Small intestine (tissue), 7 donors: Measurements from ENCODE around the gene RSPO4. TPM values are rescaled to one million over a fixed set of nuclear protein-coding genes. Genes with fewer than 3 reads are reported as not detected.

ENCODE experiments used
- DNase-seq, 2 donors: peaks; one replicate each; pipeline versions ENCODE4 v3.0.0 to v3.0.0-alpha.2; 2013
- FAIRE-seq: peaks from 2 replicates; lab custom pipeline; 2012; peaks lifted over from hg19 to GRCh38; lab: Jason Lieb, UNC
- H3K27ac ChIP-seq, 3 donors: one replicate each; pipeline ENCODE4 v1.5.1; 2013; ENCODE audit warnings: low read length in 2 of 3, mild to moderate bottlenecking in 2 of 3, control low read depth in 1 of 3, inconsistent platforms in 1 of 3, low read depth in 1 of 3, moderate library complexity in 1 of 3
- H3K27me3 ChIP-seq, 3 donors: one replicate each; pipeline ENCODE4 v1.6.1; 2013; ENCODE audit warnings: low read length in 3 of 3, inconsistent platforms in 1 of 3; ENCODE audit not compliant: control insufficient read depth in 3 of 3, insufficient read depth in 3 of 3
- H3K36me3 ChIP-seq, 3 donors: one replicate each; pipeline ENCODE4 v1.6.1; 2013; ENCODE audit warnings: low read length in 3 of 3, inconsistent platforms in 1 of 3, low read depth in 1 of 3, mild to moderate bottlenecking in 1 of 3, moderate library complexity in 1 of 3; ENCODE audit not compliant: control insufficient read depth in 3 of 3, insufficient read depth in 2 of 3
- H3K4me1 ChIP-seq, 3 donors: one replicate each; pipeline ENCODE4 v1.6.1; 2013; ENCODE audit warnings: low read length in 2 of 3, inconsistent platforms in 1 of 3, low read depth in 1 of 3, mild to moderate bottlenecking in 1 of 3, moderate library complexity in 1 of 3; ENCODE audit not compliant: control insufficient read depth in 3 of 3, insufficient read depth in 2 of 3
- H3K4me3 ChIP-seq, 3 donors: one replicate each; pipeline ENCODE4 v1.5.1; 2013; ENCODE audit warnings: low read length in 3 of 3, control low read depth in 1 of 3, inconsistent platforms in 1 of 3, low read depth in 1 of 3, mild to moderate bottlenecking in 1 of 3, moderate library complexity in 1 of 3
- H3K9me3 ChIP-seq, 2 donors: one replicate each; pipeline ENCODE4 v1.6.1; 2013; ENCODE audit warnings: low read depth in 1 of 2, low read length in 1 of 2; ENCODE audit not compliant: control insufficient read depth in 2 of 2, insufficient read depth in 1 of 2
- WGBS, 3 donors: extraction: QIAGEN DNeasy Blood & Tissue Kit; methylation state at CpG; one replicate each; pipeline ENCODE4 v1.1.7; 2013; 5-methylcytosine and 5-hydroxymethylcytosine counted together
- polyA plus RNA-seq, 4 donors: library from polyadenylated mRNA; stranded (reverse) in 3 of 4; unstranded in 1 of 4; fragments of 200-250 nt in 3 of 4; fragments of 120-200 nt in 1 of 4; gene quantifications; one replicate each; pipeline versions ENCODE4 v1.2.1 to v1.2.3, GENCODE V29; 2013
- donor health status: healthy with polysubstance abuse.
- donor health status: control.
- donor health status: control.
- donor health status: Bipolar disorder and iron deficiency.
- donor health status: healthy.

The RSPO4 gene
- polyA plus RNA-seq, 4 donors = 0.19 to 0.31 TPM; not detected in 2

GRCh38 chr20:920311-920710, 81.8 kb downstream of the RSPO4 start:
- DNase-seq (no peak), FAIRE-seq (no peak)
- WGBS, 3 donors = 74 to 78% (median 78%) methylated on average over 4 of the region's 4 CpGs
- no peaks in the 10 kb centered on the region for H3K36me3 ChIP-seq
- H3K27ac ChIP-seq = no peak overlapping the region
- H3K4me1 ChIP-seq = peaks cover 0 to 5% (median 2%) of the 10 kb centered on the region in 3 donors
- no peak overlapping the region for H3K4me3 ChIP-seq
- no peaks in the 10 kb centered on the region for H3K9me3 ChIP-seq
- H3K27me3 ChIP-seq = peaks cover 0 to 4% (median 0%) of the 10 kb centered on the region in 3 donors

- Histone ChIP-seq H3K36me3 (no peaks in the 10 kb centered on the region), H3K4me1 (peaks cover 0 to 4% (median 2%) of the 10 kb centered on the region in 3 donors), H3K4me3 (no peak overlapping the region), H3K9me3 (no peaks in the 10 kb centered on the region), H3K27ac (no peak overlapping the region), H3K27me3 (peaks cover 0 to 4% (median 0%) of the 10 kb centered on the region in 3 donors)
- DNase-seq = no peak
- 71 to 73% (median 72%) methylated on average over 5 of the region's 5 CpGs for whole genome bisulfite sequencing, 3 donors
- no peak for FAIRE-seq
Observed at GRCh38 chr20:919491-919916, 82.6 kb downstream of the RSPO4 start.

GRCh38 chr20:917416-917815, 84.7 kb downstream of the RSPO4 start:
- DNase-seq (no peak), FAIRE-seq (no peak)
- H3K9me3 ChIP-seq = no peaks in the 10 kb centered on the region
- WGBS, 3 donors = 61 to 76% (median 66%) methylated on average over 4 of the region's 4 CpGs
- H3K27ac ChIP-seq = no peak overlapping the region
- no peaks in the 10 kb centered on the region for H3K36me3 ChIP-seq
- peaks cover 0 to 4% (median 0%) of the 10 kb centered on the region in 3 donors for H3K27me3 ChIP-seq
- no peaks in the 10 kb centered on the region for H3K4me1 ChIP-seq
- no peak overlapping the region for H3K4me3 ChIP-seq

DNA sequence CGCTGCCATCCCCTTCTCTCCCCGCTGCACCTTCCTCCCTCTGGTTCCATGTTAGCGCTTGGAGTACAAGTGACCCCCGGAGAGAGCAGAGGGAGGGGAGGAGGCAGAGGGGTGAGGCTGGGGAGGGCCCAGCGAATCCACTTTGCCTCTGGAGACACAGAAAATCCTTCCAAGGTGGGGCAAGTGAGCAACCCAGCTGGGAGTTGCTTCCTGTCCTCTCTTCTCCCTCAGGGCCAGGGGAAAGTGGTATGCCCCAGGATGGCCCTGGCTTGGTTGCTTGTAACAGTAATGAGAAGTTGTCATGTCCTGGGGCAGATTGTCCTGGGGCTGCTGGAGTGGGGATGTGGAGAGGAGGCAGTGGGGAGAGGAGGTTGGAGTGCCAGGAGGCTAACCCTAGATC, 85.3 kb downstream of the RSPO4 start:
- Histone ChIP-seq H3K27me3 (peaks cover 0 to 4% (median 0%) of the 10 kb centered on the region in 3 donors), H3K27ac (no peak overlapping the region), H3K9me3 (no peaks in the 10 kb centered on the region), H3K4me1 (no peaks in the 10 kb centered on the region), H3K4me3 (no peak overlapping the region), H3K36me3 (no peaks in the 10 kb centered on the region)
- FAIRE-seq (no peak), DNase-seq (no peak)
- WGBS, 3 donors = 65 to 80% (median 76%) methylated on average over 5 of the region's 5 CpGs

DNA sequence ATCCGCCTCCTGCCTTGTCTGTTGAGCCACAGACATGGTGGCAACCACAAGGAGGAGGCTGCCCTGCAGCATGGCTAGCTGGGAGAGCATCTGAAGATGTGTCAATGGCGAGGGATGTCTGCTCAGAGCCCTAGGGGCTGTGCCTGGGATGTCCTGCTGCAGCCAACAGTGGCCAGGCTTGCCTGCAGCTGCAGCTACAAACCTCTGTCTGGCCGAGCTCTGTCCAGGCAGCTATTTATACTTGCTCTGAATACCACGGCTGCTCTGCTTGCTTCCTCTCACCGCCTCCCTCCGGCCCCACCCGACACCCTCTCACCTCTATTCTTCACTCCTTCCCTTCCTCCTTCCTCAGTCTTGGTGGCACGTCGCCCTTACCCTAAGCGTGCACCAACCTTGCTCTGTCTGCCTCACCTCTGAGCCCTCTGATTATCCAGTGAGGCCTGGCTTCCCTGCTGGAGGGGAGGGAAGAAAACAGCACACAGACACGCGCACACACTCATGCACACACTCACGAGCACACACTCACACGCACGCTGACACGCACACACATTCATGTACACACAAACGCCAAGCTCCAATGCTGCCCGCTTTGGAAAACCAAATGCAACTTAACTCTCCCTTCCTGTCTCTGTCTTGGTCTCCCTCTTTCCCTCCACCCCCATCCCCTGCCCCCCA, 85.8 kb downstream of the RSPO4 start, which contains the start of gene ANGPT4:
Gene ANGPT4, minus strand, starts transcription at position 210 of the 675 bp plus-strand sequence. Its CDS starts 120 bp downstream, at position 90.
- FAIRE-seq (no peak), DNase-seq (no peak)
- no peaks in the 10 kb centered on the region for H3K4me1 ChIP-seq
- H3K36me3 ChIP-seq = no peaks in the 10 kb centered on the region
- 53 to 71% (median 70%) methylated on average over 18 of the region's 18 CpGs for WGBS, 3 donors
- H3K9me3 ChIP-seq = no peaks in the 10 kb centered on the region
- no peak within 1 kb of the TSS for H3K4me3 ChIP-seq
- H3K27ac ChIP-seq = no peak within 1 kb of the TSS
- peaks cover 0 to 4% (median 0%) of the 10 kb centered on the region in 3 donors for H3K27me3 ChIP-seq

DNA sequence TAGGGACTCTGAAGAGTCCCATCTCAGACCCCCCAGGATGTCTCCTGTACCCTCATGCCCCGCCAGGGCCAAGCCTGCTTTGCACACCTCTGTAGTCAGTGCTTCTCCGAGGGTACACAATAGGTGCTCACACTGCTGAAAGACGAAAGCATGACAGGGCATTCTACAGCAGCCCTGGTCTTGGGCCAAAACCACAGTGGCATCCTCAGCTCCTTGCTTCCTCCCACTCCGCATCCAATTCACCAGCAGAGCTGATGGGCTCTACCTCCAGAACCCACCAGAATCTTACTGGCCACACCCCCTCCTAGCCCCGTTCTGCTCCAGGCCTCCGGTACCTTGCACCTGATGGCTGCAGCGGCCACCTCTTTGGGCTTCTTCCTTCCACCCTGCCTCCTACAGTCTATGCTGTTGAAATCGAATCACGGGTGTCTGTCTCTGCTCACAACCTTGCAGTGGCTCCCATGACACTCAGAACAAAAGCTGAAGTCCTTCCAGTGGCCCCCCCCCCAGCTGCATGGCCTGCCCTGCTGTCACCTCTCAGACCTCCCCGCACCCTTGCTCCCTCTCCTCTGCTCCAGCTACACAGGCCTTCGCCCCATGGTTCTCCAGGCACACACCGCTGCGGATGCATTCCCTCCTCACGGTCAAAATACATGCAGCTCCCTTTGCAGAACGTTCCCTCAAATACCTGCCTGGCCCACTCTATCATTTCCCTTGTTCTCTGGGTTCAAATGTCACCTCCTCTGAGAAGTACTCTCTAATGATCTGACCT, 87.2 kb downstream of the RSPO4 start:
- H3K4me1 ChIP-seq = no peaks in the 10 kb centered on the region
- WGBS, 3 donors = 69 to 71% (median 70%) methylated on average over 15 of the region's 15 CpGs
- no peak for DNase-seq
- FAIRE-seq = no peak
- peaks cover 0 to 9% (median 0%) of the 10 kb centered on the region in 3 donors for H3K27me3 ChIP-seq
- H3K4me3 ChIP-seq = no peak overlapping the region
- H3K36me3 ChIP-seq = no peaks in the 10 kb centered on the region
- no peak overlapping the region for H3K27ac ChIP-seq
- no peaks in the 10 kb centered on the region for H3K9me3 ChIP-seq

DNA sequence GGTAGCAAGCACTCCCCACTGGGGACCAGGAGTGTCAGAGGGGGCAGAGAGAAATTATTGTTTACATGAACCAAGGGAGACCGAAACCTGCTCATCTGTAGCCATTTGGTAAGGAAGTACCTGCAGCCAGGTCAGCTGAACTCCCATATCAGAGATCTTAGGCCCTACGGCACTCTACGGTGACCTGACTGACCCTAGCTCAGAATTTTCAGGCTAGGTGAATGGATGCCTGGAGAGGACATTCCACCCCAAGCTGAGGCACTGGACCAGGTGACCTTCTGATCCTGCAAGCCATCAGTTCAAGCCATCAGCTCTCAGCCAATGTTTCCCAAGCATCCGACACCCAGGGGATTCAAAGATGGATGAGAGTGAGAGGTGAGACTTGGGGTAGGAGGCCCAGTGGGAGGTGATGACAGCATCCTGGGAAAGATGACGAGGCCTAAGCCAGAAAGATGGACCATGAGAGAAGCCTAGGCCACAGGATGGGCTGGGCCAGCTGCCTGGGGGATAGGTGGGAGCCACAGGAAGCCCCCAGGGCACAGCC, 88.7 kb downstream of the RSPO4 start:
- 79 to 83% (median 82%) methylated on average over 5 of the region's 5 CpGs for WGBS, 3 donors
- Histone ChIP-seq H3K27me3 (peaks cover 0 to 9% (median 0%) of the 10 kb centered on the region in 3 donors), H3K9me3 (no peaks in the 10 kb centered on the region), H3K4me3 (no peak overlapping the region), H3K36me3 (no peaks in the 10 kb centered on the region), H3K27ac (no peak overlapping the region), H3K4me1 (no peaks in the 10 kb centered on the region)
- no peak for FAIRE-seq
- no peak for DNase-seq

DNA sequence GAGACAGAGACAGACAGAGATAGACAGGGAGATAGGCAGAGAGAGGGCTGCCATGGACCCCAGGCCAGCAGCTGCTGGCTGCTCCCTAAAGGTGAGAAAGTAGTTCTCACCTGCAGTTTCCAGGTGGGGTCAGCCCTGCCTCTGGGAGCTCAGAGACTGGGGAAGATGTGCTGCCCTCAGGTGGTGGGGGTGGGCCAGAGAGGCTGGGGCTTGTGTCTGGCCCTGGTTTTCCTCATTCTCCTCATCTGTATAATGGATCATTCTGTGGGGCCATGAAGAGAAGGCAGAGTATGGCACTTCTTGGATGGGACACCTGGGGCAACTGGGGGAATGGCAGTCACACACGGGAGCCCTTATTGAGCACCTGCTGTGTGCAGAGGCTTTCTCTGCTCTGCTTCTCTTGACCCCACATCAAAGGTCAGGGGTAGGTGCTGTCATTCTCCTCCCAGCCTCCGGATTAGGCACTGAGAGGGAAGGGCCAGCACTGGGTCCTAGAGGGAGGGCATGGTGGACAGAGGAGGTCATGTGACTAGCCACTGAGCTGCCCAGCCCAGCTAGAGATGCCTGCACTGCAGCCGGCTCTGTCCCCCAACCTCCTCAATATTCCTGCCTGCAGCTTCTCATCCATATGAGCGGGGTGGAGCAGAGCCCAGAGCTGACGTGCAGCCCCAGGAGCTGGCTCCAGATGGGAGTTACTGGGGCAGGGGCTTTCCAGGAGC, 90.1 kb downstream of the RSPO4 start:
- H3K4me3 ChIP-seq = no peak overlapping the region
- H3K9me3 ChIP-seq = no peaks in the 10 kb centered on the region
- WGBS, 3 donors = 53 to 57% (median 54%) methylated on average over 5 of the region's 5 CpGs
- H3K4me1 ChIP-seq = no peaks in the 10 kb centered on the region
- H3K36me3 ChIP-seq = no peaks in the 10 kb centered on the region
- FAIRE-seq = no peak
- peaks cover 0 to 9% (median 0%) of the 10 kb centered on the region in 3 donors for H3K27me3 ChIP-seq
- no peak overlapping the region for H3K27ac ChIP-seq
- no peak for DNase-seq
